Chondrocyte (in vitro differentiated cells): ENCODE results near the gene KRT72. TPM values are rescaled to one million over a fixed set of nuclear protein-coding genes. Genes with fewer than 3 reads are reported as not detected.

Experiments
- DNase-seq: peaks from one replicate; pipeline ENCODE4 v3.0.0; 2021; ENCODE audit warnings: mixed read lengths, low spot score
- H3K27ac Mint-ChIP-seq: one replicate; pipeline ENCODE4 v1.8.0; 2021; ENCODE audit warnings: mild to moderate bottlenecking, moderate library complexity, mixed read lengths; ENCODE audit not compliant: unreplicated experiment
- H3K27me3 Mint-ChIP-seq: 2 replicates; pipeline ENCODE4 v1.8.0; 2021; ENCODE audit warnings: low read depth, mixed read lengths
- H3K36me3 Mint-ChIP-seq: 2 replicates; pipeline ENCODE4 v1.8.0; 2021; ENCODE audit warnings: low read depth, mixed read lengths
- H3K4me1 Mint-ChIP-seq: 2 replicates; pipeline ENCODE4 v1.8.0; 2021; ENCODE audit warnings: low read depth, mild to moderate bottlenecking, mixed read lengths
- H3K4me3 Mint-ChIP-seq: one replicate; pipeline ENCODE4 v1.8.0; 2021; ENCODE audit warnings: mild to moderate bottlenecking, moderate library complexity, mixed read lengths; ENCODE audit not compliant: unreplicated experiment
- H3K9me3 Mint-ChIP-seq: 2 replicates; pipeline ENCODE4 v1.8.0; 2021; ENCODE audit warnings: low read depth, mixed read lengths
- CTCF ChIP-seq: fragments of 200-600 bp; sonication (generic); IDR thresholded peaks from 2 replicates; pipeline ENCODE4 v1.5.0; 2021; ENCODE audit warnings: antibody characterized with exemption, mild to moderate bottlenecking, moderate library complexity
- total RNA-seq: library from RNA; stranded (reverse); gene quantifications from 3 replicates; pipeline ENCODE4 v1.2.1, GENCODE V29; 2021

Gene KRT72
- total RNA-seq, 1 donor from 2014 or later: not detected

GRCh38 chr12:52622349-52622748, 21.1 kb upstream of the KRT72 start:
- no peaks in the 10 kb centered on the region for H3K4me1 Mint-ChIP-seq
- peaks cover 69% of the 10 kb centered on the region for H3K27me3 Mint-ChIP-seq
- TF ChIP-seq CTCF: no peak
- H3K9me3 Mint-ChIP-seq: peaks cover 4% of the 10 kb centered on the region
- no peak overlapping the region for H3K27ac Mint-ChIP-seq
- no peak overlapping the region for H3K4me3 Mint-ChIP-seq
- no peak for DNase-seq
- peaks cover 4% of the 10 kb centered on the region for H3K36me3 Mint-ChIP-seq

GRCh38 chr12:52618866-52619265, 17.6 kb upstream of the KRT72 start:
- Mint-ChIP-seq H3K4me3 (no peak overlapping the region), H3K4me1 (no peaks in the 10 kb centered on the region), H3K27ac (no peak overlapping the region), H3K36me3 (peaks cover 4% of the 10 kb centered on the region), H3K27me3 (peaks cover 66% of the 10 kb centered on the region), H3K9me3 (peaks cover 4% of the 10 kb centered on the region)
- DNase-seq: no peak
- no peak for TF ChIP-seq CTCF

- H3K27ac Mint-ChIP-seq: no peak within 1 kb of the TSS
- H3K27me3 Mint-ChIP-seq: peaks cover 68% of the 10 kb centered on the region
- no peak for TF ChIP-seq CTCF
These were observed 17.0 kb upstream of the KRT72 start, which contains the start of gene KRT73 for GRCh38 chr12:52618216-52618615. Gene KRT73 (minus strand): TSS chr12:52618559. CDS start chr12:52618524, 35 bp downstream.

GRCh38 chr12:52617403-52617785, 16.1 kb upstream of the KRT72 start:
- Mint-ChIP-seq H3K4me1 (no peaks in the 10 kb centered on the region), H3K27me3 (peaks cover 69% of the 10 kb centered on the region), H3K4me3 (no peak overlapping the region), H3K27ac (no peak overlapping the region), H3K36me3 (peaks cover 2% of the 10 kb centered on the region), H3K9me3 (no peaks in the 10 kb centered on the region)
- TF ChIP-seq CTCF: no peak
- DNase-seq: no peak

More at GRCh38 chr12:52618216-52618615, 17.0 kb upstream of the KRT72 start, which contains the start of gene KRT73:
- H3K4me1 Mint-ChIP-seq: no peaks in the 10 kb centered on the region
- no peak for DNase-seq
- H3K9me3 Mint-ChIP-seq: peaks cover 4% of the 10 kb centered on the region
- peaks cover 4% of the 10 kb centered on the region for H3K36me3 Mint-ChIP-seq
- H3K4me3 Mint-ChIP-seq: no peak within 1 kb of the TSS

- no peak overlapping the region for H3K4me3 Mint-ChIP-seq
These were observed 15.6 kb upstream of the KRT72 start for GRCh38 chr12:52616680-52617402.

More at GRCh38 chr12:52616680-52617402, 15.6 kb upstream of the KRT72 start:
- no peak overlapping the region for H3K27ac Mint-ChIP-seq
- H3K27me3 Mint-ChIP-seq: peaks cover 73% of the 10 kb centered on the region
- no peak for DNase-seq
- TF ChIP-seq CTCF: no peak
- H3K36me3 Mint-ChIP-seq: peaks cover 2% of the 10 kb centered on the region
- H3K9me3 Mint-ChIP-seq: no peaks in the 10 kb centered on the region
- no peaks in the 10 kb centered on the region for H3K4me1 Mint-ChIP-seq
